Measurements from ENCODE around the gene FRMD1. TPM values are rescaled to one million over a fixed set of nuclear protein-coding genes. Genes with fewer than 3 reads are reported as not detected.

FRMD1 gene
- total and polyA plus RNA-seq, 2 of the 8 experiments (the other 6 are each of a cell fraction or from before 2014, with no cell fraction given), result 0.36 TPM; not detected in 1

- TF ChIP-seq CHD7 (IDR thresholded peaks at IDR 0.05; ENCODE audit: insufficient replicate concordance, low read length), result no peak
- TF ChIP-seq SIRT6 (IDR thresholded peaks at IDR 0.05; ENCODE audit: low read length), result no peak
- no peak for TF ChIP-seq GTF2F1 (IDR thresholded peaks at IDR 0.05; ENCODE audit: borderline replicate concordance, low read depth, low read length)
- no peak for TF ChIP-seq PHF8 (conservative IDR thresholded peaks at IDR 0.05; ENCODE audit: low read depth, low read length)
- no peak for TF ChIP-seq EZH2 (IDR thresholded peaks at IDR 0.05; ENCODE audit: low read depth, low read length, severe bottlenecking)
- no peak for TF ChIP-seq KDM5A (IDR thresholded peaks at IDR 0.05; ENCODE audit: low read length)
- TF ChIP-seq SIN3A (conservative IDR thresholded peaks at IDR 0.05 in 1 of 2, IDR thresholded peaks at IDR 0.05 in 1 of 2; ENCODE audit: low read depth in 1 of 2, low read length in 2 of 2), result no peak
- no peak for TF ChIP-seq BACH1 (IDR thresholded peaks at IDR 0.05; ENCODE audit: low read length)
- no peak for TF ChIP-seq NRF1 (IDR thresholded peaks at IDR 0.05; ENCODE audit: low read depth, low read length)
These were observed 73.2 kb downstream of the FRMD1 start (continued) for GRCh38 chr6:168005796-168006195.
